HG03575 (cell line): ENCODE data around the gene PGM2L1.

Experiments used
- ATAC-seq: cut with Tn5 transposase; IDR thresholded peaks from one replicate; pipeline ENCODE4 v1.9.1; 2021; ENCODE audit not compliant: unreplicated experiment, insufficient number of reproducible peaks, low FRiP score; ENCODE audit errors: extremely low read depth

Gene PGM2L1

DNA sequence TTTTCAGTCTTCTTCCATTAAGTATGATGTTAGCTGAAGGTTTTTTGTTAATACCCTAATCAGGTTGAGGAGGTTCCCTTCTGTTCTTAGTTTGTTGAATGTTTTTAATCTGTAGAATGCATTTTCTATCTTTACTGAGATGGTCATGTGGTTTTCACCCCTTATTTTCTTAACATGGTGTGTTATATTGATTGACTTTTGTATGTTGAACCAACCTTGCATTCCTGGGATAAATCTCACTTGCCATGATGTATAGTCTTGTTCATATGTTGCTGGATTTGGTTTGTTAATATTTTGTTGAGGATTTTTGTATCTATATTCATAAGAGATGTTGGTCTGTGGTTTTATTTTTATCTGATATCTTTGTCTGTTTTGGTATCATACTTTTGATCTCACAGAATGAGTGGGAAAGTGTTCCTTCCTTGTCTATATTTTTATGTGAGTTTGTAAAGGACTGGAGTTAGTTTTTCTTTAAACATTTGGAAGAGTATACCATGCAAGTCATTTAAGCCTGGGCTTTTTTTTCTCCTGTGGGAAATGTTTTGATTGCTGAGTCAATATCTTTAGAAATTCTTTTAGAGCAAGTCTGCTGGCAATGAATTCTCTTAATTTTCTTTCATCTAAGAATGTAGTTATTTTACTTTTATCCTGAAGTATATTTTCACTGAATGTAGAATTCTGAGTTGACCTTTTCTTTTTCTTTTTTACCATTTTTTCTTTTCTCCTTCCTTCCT, 81.3 kb downstream of the PGM2L1 start:
- no peak for ATAC-seq

DNA sequence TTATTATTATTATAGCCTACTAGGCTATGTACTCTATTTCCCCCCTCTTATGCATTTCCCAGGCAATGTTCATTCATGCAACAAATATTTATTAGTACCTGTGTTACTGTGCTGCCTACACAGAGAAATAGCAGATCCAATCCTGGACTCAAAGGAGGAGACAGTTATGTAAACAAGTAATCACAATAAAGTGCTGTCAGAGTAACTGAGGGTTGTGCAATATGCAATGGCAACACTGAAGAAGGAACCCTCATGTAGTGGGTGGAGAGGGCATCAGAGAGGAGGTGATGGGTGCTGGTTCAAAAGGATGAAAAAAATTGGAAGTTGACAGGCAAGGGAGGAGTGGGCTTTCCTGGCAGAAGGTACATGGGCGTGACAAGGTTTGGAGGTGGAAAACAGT, 85.9 kb downstream of the PGM2L1 start:
- no peak for ATAC-seq

DNA sequence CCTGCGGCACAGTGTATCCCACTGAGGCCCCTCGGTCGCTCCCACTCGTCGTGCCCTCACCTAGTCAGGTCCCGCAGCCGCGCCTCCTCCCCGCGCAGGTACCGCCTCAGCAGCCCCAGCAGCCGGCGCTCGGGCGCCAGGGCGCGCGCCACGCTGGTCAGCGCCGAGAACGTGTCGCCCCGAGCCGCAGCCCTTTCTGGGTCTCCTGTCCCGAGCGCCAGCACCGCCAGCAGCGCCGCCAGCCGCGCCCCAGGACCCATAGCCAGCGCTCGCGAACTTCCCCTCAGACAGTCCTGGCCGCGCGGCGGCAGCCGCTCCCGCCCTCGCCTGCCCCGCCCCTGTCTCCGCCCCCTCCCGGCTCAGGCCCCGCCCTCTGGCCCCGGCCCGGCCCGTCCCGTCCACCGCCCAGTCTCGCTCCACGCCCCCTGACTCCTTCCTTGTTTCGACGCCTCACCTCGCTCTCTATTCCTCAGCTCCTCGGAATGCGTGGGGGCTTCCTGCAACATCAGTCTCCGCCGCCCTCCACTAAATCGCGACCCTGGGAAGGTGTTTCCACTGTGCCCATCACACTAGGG, 86.8 kb downstream of the PGM2L1 start, which contains the start of gene P4HA3:
Gene P4HA3 (minus strand): TSS at position 289 of the 575 bp plus-strand sequence. CDS start 29 bp downstream, at position 260.
- ATAC-seq: no peak

DNA sequence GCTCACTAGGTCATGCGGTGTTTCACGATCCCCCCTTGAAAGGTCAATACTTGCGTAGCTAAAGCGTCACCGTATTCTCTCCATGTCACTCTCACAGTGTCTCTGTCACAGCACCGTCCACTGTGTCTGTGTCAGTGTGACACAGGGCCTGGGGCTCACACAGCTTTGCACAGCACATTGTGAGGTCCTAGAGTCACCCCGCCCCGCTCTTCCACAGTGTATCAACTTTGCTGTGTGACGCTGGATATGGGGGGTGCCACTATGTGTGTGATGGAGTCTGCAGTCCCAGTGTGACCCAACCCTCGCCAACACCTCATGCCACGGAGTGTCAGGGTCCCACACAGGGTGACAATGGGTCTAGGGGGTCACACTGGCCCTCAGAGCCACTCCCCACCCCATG, 87.4 kb downstream of the PGM2L1 start:
- no peak for ATAC-seq

DNA sequence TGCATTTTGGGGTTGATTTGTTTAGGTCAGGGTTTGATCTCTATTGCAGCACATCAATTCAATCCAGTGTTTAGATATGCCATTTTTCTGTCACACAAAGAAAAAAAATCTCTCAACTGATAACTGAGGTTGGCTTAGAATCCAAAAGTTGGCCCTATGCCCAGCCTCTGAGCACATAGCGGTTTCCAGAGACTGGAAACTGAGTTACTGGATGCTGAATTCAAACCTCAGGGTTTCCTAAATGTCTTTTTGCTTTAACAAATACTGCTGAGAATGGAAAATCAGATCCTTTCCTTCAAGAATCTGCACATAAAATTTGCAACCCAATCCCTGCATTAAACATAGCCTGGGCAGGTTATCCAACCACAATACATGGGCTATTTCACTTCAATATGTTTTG, 90.8 kb downstream of the PGM2L1 start:
- no peak for ATAC-seq

DNA sequence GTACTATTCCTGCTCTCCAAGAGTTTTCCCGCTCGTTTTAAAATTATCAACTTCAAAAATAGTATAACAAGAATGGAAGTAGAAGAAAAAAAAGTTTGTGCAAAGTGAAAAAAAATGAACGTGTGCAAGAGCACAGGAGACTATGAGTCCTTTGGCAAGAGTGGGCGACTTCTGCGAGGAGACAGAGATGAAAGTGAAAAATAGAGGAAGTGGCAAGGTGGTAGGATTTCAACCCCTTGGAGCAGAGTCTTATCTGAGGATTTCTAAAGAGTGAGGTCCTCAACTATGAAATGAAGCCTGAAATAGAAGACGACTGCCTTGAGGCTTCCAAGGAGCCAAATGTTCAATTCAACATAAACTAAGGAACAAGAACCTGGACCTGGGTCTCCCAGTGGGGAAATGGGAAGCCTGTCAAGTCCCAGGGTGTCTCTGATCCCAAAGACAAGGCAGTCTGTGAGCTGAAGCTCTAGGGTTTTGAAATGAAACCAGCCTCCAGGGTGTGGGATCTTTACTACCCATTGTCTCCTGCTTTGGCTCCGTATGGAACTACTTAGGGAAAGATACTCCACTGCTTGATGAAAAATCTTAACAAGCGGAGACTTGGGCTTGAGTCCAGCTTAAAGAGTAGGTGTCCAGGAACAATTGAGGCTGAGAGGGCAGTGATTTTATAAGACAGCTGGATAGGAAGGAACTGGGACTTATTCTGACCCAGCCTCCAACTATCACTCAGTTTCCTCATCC, 91.6 kb downstream of the PGM2L1 start:
- ATAC-seq: no peak

DNA sequence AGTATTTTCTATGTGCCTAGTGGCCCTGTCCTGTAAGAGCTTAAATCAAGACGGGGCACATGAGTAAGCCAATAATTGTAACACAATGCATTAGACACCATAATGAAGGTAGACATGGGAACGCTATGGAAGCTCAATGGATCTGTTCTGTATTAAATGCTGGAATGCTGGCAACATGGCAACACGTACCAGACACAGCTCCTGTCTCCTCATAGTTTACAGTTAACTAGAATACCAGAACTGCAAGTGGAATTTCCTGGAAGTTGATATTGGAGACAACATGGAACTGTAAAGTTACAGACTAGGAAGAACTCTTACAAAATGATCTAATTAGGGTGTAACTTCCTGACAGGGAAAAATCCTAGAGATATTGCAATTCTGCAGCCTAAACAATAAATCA, 99.2 kb downstream of the PGM2L1 start:
- no peak for ATAC-seq

DNA sequence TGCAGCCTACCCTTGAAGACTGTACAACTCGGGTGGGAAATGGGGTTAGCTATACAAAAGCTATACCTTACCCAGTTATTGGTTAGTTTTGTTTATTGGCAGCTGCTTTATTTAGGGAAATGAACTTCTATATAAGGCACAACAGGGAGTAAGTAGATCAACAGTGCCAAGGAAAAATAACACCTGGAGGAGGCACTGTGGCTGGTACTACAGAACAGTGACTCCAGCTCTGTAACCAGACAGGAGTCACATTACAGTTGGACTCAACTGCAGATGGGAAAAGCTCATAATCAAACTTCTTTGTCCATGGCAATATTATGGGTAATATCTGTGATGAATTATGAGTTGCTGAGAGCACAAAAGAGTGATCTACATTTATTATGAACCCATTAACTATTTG, 100.7 kb downstream of the PGM2L1 start:
- no peak for ATAC-seq

DNA sequence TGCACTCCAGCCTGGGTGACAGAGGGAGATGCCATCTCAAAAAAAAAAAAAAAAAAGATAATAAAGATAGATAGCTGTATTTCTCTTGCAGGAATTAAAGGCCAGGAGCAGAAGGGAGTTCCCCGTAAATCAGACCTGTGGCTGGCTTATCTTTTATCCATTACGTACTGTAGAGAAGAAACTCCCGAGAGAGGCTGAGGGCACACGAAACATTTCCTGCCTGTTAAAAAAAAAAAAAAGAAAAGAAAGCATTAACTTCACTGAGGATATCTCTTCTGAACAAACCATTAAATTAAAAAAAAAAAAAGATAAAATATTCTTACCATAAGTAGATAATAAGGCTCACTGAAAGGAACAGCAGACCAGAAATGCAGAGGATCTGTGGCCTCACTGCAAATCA, 109.3 kb downstream of the PGM2L1 start:
- no peak for ATAC-seq

DNA sequence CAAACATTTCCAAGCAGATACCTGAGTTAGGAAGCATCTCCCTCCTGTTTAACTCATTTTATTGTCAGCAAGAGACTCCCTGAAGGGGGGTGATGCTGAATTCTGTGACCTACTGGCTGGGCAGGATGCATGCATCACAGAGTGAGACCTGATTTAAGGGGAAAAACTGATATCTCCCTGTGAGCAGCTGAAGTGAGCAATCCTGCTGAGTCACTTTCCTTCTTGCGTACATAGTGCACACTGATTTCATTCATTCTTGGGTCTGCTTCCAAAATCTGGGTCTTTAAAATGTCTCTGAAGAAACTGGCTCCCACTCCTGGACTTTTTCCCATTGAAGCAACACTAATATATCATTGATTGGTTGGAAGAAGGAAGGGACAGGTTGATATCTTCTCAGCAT, 110.1 kb downstream of the PGM2L1 start:
- no peak for ATAC-seq

DNA sequence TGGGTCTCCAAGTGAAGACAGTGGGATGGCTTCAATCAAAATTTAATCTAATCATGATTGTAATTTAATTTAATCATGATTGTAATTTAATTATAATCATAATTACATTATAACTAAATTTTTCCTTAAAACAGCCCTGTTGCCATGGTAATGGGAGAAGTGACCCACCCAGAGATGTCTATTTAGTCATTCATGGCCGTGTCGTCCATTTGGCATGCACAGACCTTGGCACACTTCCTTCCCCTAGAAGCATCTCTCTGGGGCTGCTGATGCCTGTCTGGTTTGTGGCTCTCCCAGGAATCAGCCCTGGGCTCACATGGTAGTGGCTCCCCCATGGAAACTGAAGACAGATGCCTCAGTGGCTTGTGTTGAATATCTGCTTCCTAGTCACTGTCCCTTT, 113.8 kb downstream of the PGM2L1 start:
- ATAC-seq: no peak

DNA sequence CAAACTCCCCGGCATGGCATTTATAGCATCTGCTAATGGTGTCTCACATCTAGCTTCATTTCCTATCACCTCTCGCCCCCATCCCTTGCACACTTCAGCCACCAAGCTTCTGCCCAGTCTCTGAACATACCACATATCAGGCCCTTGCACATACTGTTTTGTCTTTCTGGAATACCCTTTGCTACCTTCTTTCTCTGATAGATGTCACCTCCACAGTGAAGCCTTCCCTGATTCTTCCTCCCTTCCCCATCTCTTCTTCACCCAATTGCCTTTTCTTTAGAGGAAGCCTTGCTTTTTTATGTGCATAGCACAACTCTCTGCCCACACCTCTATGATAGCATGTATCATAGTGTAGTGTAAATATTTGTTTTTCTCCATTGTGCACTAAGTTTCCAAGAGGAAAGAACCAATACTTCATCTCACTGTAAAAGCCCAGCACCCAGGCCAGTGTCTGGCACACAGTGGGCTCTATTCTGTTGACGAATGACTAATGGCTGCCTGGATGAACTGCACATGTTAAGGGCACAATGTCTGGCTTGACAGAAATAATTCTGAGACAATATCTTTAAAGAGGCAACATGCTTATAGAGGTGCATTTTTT, 114.6 kb downstream of the PGM2L1 start:
- ATAC-seq: no peak

DNA sequence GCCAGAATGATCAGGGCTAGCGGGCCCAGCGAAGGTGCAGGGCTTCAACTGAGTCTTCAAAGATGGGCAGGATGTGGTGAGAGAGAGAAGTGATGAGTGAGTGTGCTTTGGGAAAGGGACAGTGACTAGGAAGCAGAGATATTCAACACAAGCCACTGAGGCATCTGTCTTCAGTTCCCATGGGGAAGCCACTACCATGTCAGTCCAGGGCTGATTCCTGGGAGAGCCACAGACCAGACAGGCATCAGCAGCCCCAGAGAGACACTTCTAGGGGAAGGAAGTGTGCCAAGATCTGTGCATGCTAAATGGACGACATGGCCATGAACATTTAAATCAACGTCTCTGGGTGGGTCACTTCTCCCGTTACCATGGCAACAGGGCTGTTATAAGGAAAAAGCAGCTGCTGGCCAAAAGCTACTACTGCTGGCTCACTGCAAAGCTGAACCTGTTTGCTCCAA, 115.3 kb downstream of the PGM2L1 start:
- no peak for ATAC-seq

DNA sequence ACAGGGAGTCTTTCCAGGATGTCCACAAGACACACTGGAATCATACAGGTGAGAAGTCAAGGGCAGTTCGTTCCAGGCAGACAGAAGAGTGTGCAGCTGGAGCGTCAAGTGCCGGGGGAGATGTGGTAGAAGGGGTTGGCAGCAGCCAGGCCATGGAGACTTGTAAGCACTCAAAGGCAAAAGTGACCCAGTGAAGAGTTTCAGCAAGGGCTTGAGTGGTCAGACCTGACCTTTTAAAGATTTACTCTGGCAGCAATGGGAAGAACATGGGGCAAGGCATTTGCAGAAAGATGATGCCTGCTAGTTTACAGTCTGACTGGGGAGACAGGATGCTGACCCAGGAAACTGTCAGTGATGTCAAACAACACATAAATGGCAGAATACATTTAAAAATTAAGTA, 115.8 kb downstream of the PGM2L1 start:
- ATAC-seq: no peak

DNA sequence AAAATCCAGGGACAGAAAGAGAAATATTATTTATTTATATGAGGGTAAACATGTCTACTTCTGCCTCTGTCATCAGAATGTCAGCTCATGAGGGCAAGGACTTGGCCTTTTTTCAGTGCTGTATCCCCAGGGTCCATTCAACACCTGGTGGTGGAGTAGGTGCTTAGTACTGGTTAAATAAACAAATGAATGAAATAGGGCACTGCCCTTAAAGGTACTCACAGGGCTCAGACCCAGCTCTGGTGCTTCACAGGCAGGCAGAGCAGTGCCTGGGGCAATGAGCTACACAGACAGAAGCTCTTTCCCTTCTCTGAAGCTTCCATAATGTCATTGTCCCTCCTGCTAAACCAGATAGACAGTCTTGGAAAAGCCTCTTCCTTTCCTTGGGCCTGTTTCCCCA, 117.7 kb downstream of the PGM2L1 start:
- ATAC-seq: no peak
